Measurements from ENCODE around the gene CCDC88B.

The CCDC88B gene

DNA sequence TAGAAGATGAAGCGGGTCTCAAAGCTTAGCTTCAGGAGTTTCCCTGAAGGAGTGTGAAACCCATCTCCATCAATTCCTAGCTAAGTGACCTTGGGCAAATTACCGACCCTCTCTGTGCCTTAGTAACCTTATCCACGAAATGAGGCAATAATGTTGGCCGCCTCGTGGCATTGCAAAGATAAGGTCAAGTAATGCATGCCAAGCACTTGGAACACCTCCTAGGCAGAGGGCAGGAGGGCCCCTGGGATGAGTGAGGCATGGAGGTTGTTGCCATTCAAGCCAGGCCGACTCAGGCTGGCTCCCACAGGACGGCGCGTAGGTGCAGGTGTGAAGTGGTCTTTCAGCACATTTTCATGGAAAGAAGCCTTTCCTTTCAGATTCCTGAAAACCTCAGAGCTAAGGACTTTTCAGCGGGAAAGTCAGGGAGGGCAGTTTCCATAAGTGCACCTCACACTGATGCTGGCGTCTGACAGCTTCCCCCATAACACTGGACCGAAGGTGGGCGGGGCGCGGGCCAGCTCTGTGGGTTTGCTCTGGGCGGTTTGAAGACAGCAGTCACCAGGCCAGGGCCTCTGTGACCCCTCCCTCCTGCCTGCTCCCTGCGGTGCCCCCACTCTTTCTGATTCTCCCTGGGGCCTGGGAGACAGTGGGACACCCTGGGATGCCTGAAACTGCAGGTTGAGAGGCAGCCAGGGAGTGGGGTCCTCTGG, 44.2 kb downstream of the CCDC88B start:
- Histone ChIP-seq H3K23ac (ENCODE audit: low read length) (no peak overlapping the region), H3K79me1 (ENCODE audit: low read length) (no peaks in the 10 kb centered on the region), H3K9ac (ENCODE audit: low read length) (no peak overlapping the region), H4K5ac (ENCODE audit: low read length) (no peak overlapping the region), H2BK5ac (ENCODE audit: low read length) (no peak overlapping the region), H3K4ac (ENCODE audit: low read depth, low read length) (no peak overlapping the region), H3K4me2 (ENCODE audit: low read length) (no peak overlapping the region), H2AK5ac (ENCODE audit: low read length) (no peak overlapping the region), H2BK120ac (ENCODE audit: low read depth, low read length) (no peak overlapping the region), H2BK15ac (replicated peaks; ENCODE audit: low read depth) (no peak overlapping the region), H3K27me3 (ENCODE audit: insufficient read depth, low read length, poor library complexity) (no peaks in the 10 kb centered on the region), H3K36me3 (ENCODE audit: control insufficient read depth, insufficient read depth, low read length) (no peaks in the 10 kb centered on the region), H3K27ac (ENCODE audit: low read depth, low read length) (no peak overlapping the region), H3K18ac (ENCODE audit: low read length) (no peak overlapping the region), H3K4me1 (ENCODE audit: control insufficient read depth, low read depth, low read length) (peaks cover 6% of the 10 kb centered on the region), H3K56ac (ENCODE audit: low read length) (no peak overlapping the region), H3K4me3 (ENCODE audit: low read length) (no peak overlapping the region), H4K8ac (ENCODE audit: low read depth, low read length) (no peak overlapping the region), H3K79me2 (ENCODE audit: control insufficient read depth, insufficient read depth, low read length) (no peaks in the 10 kb centered on the region)
- DNase-seq, result no peak
- WGBS (ENCODE audit: extremely low coverage, insufficient coverage, low lambda C conversion rate), result no CpG with 5 or more reads among the region's 17 CpGs

DNA sequence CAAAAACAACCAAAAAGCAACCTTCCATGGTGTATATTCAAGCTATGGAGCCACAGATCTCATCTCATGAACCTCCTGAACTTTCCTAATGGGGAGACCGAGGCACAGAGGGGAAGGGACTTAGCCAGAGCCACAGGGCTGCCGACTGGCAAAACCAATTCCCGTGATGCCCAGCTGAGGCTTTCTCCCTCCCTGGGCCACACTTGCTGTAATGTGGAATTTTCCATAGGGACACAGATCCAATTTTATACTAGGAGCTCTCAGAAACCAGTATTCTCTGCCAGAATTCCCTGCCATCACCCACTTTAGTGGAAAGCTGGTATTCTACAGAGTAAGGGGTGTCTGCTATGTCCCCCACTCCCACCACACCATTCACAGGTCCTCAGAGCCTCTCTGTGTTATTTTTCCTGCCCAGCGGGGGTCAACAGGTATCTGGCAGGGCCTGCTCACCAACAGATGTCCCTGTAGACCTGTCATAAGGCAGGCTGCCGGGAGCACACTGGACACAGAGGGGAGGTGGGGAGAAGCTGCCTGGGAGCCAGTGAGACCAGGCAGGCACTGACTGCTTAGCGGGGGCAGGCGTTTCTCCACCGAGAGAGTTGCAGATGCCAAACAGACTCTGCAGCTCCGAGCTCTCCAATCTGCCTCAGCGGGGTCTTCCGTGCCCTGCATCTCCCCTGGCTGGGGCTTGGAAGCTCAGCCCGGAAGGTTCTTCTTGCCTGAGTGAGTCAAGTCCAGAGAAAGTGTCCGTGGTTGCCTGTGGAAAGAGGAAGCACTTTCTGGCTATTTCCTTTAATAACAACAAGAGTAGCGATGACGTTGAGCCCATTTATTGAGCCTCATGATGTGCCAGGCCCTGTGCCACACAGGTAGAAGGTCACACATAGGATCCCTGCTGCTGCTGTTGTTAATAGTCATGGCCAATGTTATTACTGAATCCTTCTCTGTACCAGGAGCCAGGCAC, 45.3 kb downstream of the CCDC88B start:
- WGBS (ENCODE audit: extremely low coverage, insufficient coverage, low lambda C conversion rate), result no CpG with 5 or more reads among the region's 15 CpGs
- Histone ChIP-seq H3K4me1 (ENCODE audit: control insufficient read depth, low read depth, low read length) (peaks cover 6% of the 10 kb centered on the region), H3K27me3 (ENCODE audit: insufficient read depth, low read length, poor library complexity) (no peaks in the 10 kb centered on the region)

DNA sequence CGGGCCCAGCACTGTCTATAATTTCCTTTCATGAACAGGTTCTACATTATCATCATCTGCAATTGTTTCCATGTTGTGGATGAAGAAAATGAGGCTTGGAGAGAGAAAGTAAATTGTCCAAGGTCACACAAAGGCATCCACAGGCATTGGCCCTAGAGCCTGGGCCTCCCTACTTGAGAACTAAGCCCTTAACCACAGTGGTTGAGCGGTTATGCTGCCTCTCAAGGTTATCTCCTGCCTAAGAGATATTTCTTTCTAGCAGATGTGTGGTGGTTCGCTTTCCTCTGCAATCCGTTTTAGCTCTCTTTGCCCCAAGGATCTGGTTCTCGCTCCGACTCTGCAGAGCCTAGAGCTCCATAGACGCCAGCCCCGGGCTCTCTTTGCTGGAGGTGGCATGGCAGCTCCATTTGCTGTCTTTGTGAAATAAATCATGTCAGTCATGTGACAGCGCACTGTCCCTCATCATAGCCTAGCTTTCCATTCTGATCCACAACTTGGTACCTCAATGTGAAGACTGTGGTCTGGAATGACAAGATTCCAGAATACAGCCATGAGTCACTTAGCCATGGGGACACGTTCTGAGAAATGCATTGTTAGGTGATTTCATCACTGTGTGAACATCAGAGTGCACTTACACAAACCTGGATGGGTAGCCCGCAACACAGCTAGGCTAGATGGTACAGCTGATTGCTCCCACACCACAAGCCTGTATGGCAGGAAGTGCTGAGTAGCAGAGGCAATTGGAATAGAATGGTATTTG, 46.1 kb downstream of the CCDC88B start:
- H3K79me1 ChIP-seq (ENCODE audit: low read length), result no peaks in the 10 kb centered on the region
- H3K56ac ChIP-seq (ENCODE audit: low read length), result no peak overlapping the region
- no peak overlapping the region for H3K4me3 ChIP-seq (ENCODE audit: low read length)
- no CpG with 5 or more reads among the region's 11 CpGs for WGBS (ENCODE audit: extremely low coverage, insufficient coverage, low lambda C conversion rate)
- no peak overlapping the region for H2BK120ac ChIP-seq (ENCODE audit: low read depth, low read length)
- peak; percentile 53 for DNase-seq
- H3K4ac ChIP-seq (ENCODE audit: low read depth, low read length), result no peak overlapping the region
- peaks cover 6% of the 10 kb centered on the region for H3K4me1 ChIP-seq (ENCODE audit: control insufficient read depth, low read depth, low read length)
- no peaks in the 10 kb centered on the region for H3K36me3 ChIP-seq (ENCODE audit: control insufficient read depth, insufficient read depth, low read length)
- H3K9ac ChIP-seq (ENCODE audit: low read length), result no peak overlapping the region
- no peaks in the 10 kb centered on the region for H3K79me2 ChIP-seq (ENCODE audit: control insufficient read depth, insufficient read depth, low read length)
- H3K27ac ChIP-seq (ENCODE audit: low read depth, low read length), result no peak overlapping the region
- H2AK5ac ChIP-seq (ENCODE audit: low read length), result no peak overlapping the region
- H3K23ac ChIP-seq (ENCODE audit: low read length), result no peak overlapping the region
- H3K18ac ChIP-seq (ENCODE audit: low read length), result no peak overlapping the region
- no peak overlapping the region for H4K5ac ChIP-seq (ENCODE audit: low read length)
- no peak overlapping the region for H3K4me2 ChIP-seq (ENCODE audit: low read length)
- H2BK15ac ChIP-seq (replicated peaks; ENCODE audit: low read depth), result no peak overlapping the region
- no peak overlapping the region for H4K8ac ChIP-seq (ENCODE audit: low read depth, low read length)
- no peak overlapping the region for H2BK5ac ChIP-seq (ENCODE audit: low read length)
- H3K27me3 ChIP-seq (ENCODE audit: insufficient read depth, low read length, poor library complexity), result no peaks in the 10 kb centered on the region

More for the DNA sequence above, 45.3 kb downstream of the CCDC88B start:
- Histone ChIP-seq H3K18ac (ENCODE audit: low read length) (no peak overlapping the region), H4K8ac (ENCODE audit: low read depth, low read length) (no peak overlapping the region), H3K4ac (ENCODE audit: low read depth, low read length) (no peak overlapping the region), H3K9ac (ENCODE audit: low read length) (no peak overlapping the region), H2BK5ac (ENCODE audit: low read length) (no peak overlapping the region), H3K23ac (ENCODE audit: low read length) (no peak overlapping the region), H3K27ac (ENCODE audit: low read depth, low read length) (no peak overlapping the region), H3K4me2 (ENCODE audit: low read length) (no peak overlapping the region), H4K5ac (ENCODE audit: low read length) (no peak overlapping the region), H3K4me3 (ENCODE audit: low read length) (no peak overlapping the region), H3K79me2 (ENCODE audit: control insufficient read depth, insufficient read depth, low read length) (no peaks in the 10 kb centered on the region), H2BK15ac (replicated peaks; ENCODE audit: low read depth) (no peak overlapping the region), H3K56ac (ENCODE audit: low read length) (no peak overlapping the region), H2BK120ac (ENCODE audit: low read depth, low read length) (no peak overlapping the region), H3K79me1 (ENCODE audit: low read length) (no peaks in the 10 kb centered on the region), H3K36me3 (ENCODE audit: control insufficient read depth, insufficient read depth, low read length) (no peaks in the 10 kb centered on the region), H2AK5ac (ENCODE audit: low read length) (no peak overlapping the region)
- DNase-seq, result peak; percentile 36

DNA sequence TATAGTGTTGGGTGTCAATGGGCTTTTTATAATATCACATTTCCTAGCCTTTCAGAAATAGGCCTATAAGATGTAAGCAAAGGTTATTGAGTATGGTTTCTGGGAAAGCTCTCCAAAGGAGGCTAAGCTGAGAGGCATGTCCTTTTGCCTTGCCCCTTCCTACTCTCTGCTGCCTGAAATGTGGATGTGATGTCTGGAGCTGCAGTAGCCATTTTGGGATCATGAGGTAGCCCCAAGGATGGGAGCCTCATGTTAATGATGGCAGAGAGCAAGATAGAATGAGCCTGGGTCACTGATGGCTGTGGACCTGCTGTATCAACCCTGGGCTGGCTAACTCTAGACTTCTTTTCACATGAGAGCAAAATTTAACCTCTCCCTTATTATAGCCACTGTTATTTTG, 47.9 kb downstream of the CCDC88B start:
- H2BK120ac ChIP-seq (ENCODE audit: low read depth, low read length), result no peak overlapping the region
- no peak overlapping the region for H3K56ac ChIP-seq (ENCODE audit: low read length)
- no peaks in the 10 kb centered on the region for H3K79me1 ChIP-seq (ENCODE audit: low read length)
- no peak overlapping the region for H4K8ac ChIP-seq (ENCODE audit: low read depth, low read length)
- no peak for DNase-seq
- no peak overlapping the region for H4K5ac ChIP-seq (ENCODE audit: low read length)
- H3K4me1 ChIP-seq (ENCODE audit: control insufficient read depth, low read depth, low read length), result no peaks in the 10 kb centered on the region
- H2BK5ac ChIP-seq (ENCODE audit: low read length), result no peak overlapping the region
- H3K79me2 ChIP-seq (ENCODE audit: control insufficient read depth, insufficient read depth, low read length), result no peaks in the 10 kb centered on the region
- no peak overlapping the region for H2BK15ac ChIP-seq (replicated peaks; ENCODE audit: low read depth)
- no peak overlapping the region for H3K4me3 ChIP-seq (ENCODE audit: low read length)
- no peaks in the 10 kb centered on the region for H3K27me3 ChIP-seq (ENCODE audit: insufficient read depth, low read length, poor library complexity)
- H3K27ac ChIP-seq (ENCODE audit: low read depth, low read length), result no peak overlapping the region
- H3K4me2 ChIP-seq (ENCODE audit: low read length), result no peak overlapping the region
- no peak overlapping the region for H3K4ac ChIP-seq (ENCODE audit: low read depth, low read length)
- no peak overlapping the region for H3K9ac ChIP-seq (ENCODE audit: low read length)
- H3K18ac ChIP-seq (ENCODE audit: low read length), result no peak overlapping the region
- H3K23ac ChIP-seq (ENCODE audit: low read length), result no peak overlapping the region
- no peaks in the 10 kb centered on the region for H3K36me3 ChIP-seq (ENCODE audit: control insufficient read depth, insufficient read depth, low read length)
- H2AK5ac ChIP-seq (ENCODE audit: low read length), result no peak overlapping the region

DNA sequence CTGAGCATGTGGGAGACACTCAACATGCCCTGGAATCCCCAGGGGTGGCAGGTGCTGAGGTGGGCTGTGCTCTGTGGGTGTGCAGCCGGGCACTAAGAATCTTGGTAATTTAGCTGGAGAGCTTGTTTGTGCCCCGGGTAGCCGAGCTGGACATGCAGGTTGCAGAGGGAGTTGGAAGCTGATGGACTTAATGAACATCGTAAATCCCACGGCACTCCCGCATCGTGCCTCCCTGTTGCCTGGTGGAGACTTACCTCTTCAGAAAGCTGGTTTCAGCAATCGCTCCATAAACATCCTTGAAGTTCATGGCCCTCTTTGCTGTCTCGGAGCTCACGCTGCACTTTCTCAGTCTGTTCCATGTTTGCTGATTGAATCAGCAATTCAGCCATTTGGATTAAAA, 48.9 kb downstream of the CCDC88B start:
- no peak overlapping the region for H3K4me2 ChIP-seq (ENCODE audit: low read length)
- H3K18ac ChIP-seq (ENCODE audit: low read length), result no peak overlapping the region

More for the DNA sequence above, 48.9 kb downstream of the CCDC88B start:
- Histone ChIP-seq H3K9ac (ENCODE audit: low read length) (no peak overlapping the region), H3K79me1 (ENCODE audit: low read length) (no peaks in the 10 kb centered on the region), H3K56ac (ENCODE audit: low read length) (no peak overlapping the region), H2BK120ac (ENCODE audit: low read depth, low read length) (no peak overlapping the region), H2AK5ac (ENCODE audit: low read length) (no peak overlapping the region), H3K36me3 (ENCODE audit: control insufficient read depth, insufficient read depth, low read length) (no peaks in the 10 kb centered on the region), H3K27me3 (ENCODE audit: insufficient read depth, low read length, poor library complexity) (no peaks in the 10 kb centered on the region), H4K5ac (ENCODE audit: low read length) (no peak overlapping the region), H4K8ac (ENCODE audit: low read depth, low read length) (no peak overlapping the region), H3K4me1 (ENCODE audit: control insufficient read depth, low read depth, low read length) (no peaks in the 10 kb centered on the region), H3K4me3 (ENCODE audit: low read length) (no peak overlapping the region), H2BK5ac (ENCODE audit: low read length) (no peak overlapping the region), H3K79me2 (ENCODE audit: control insufficient read depth, insufficient read depth, low read length) (no peaks in the 10 kb centered on the region), H2BK15ac (replicated peaks; ENCODE audit: low read depth) (no peak overlapping the region), H3K4ac (ENCODE audit: low read depth, low read length) (no peak overlapping the region), H3K23ac (ENCODE audit: low read length) (no peak overlapping the region), H3K27ac (ENCODE audit: low read depth, low read length) (no peak overlapping the region)
- DNase-seq, result no peak
- WGBS (ENCODE audit: extremely low coverage, insufficient coverage, low lambda C conversion rate), result no CpG with 5 or more reads among the region's 10 CpGs

Measured in mesendoderm (in vitro differentiated cells).